NCI-H1436 (cell line): ENCODE data around the gene MZF1.
"Not testable (repeated sequence)": the region's sequence is repeated elsewhere in the genome, so short reads cannot be mapped to it uniquely, and the experiment has no call there.

Experiments used
- DNase-seq: peaks from one replicate; lab custom pipeline; 2025; lab: John Stamatoyannopoulos, UW

MZF1 gene

GRCh38 chr19:58539169-58539559, 34.0 kb downstream of the MZF1 start:
- not testable (repeated sequence) for DNase-seq

- peak; percentile 90 for DNase-seq
Observed at GRCh38 chr19:58538257-58539168, 34.6 kb downstream of the MZF1 start.

GRCh38 chr19:58536852-58537798, 36.0 kb downstream of the MZF1 start:
- no peak for DNase-seq

- no peak for DNase-seq
Observed at GRCh38 chr19:58535857-58536256, 37.3 kb downstream of the MZF1 start.

GRCh38 chr19:58531034-58531840, 41.9 kb downstream of the MZF1 start:
- no peak for DNase-seq

GRCh38 chr19:58529405-58529804, 43.7 kb downstream of the MZF1 start:
- DNase-seq = no peak

- DNase-seq = no peak
Observed at GRCh38 chr19:58522709-58523108, 50.4 kb downstream of the MZF1 start.

GRCh38 chr19:58521651-58522050, 51.5 kb downstream of the MZF1 start:
- no peak for DNase-seq

- DNase-seq = no peak
Observed at GRCh38 chr19:58520257-58520599, 52.9 kb downstream of the MZF1 start.

GRCh38 chr19:58519355-58520256, 53.5 kb downstream of the MZF1 start, which contains the start of gene ZBTB45:
ZBTB45 (minus strand) TSS chr19:58519810; CDS start chr19:58517673, 2,137 bp downstream.
- peak; percentile 96 for DNase-seq

GRCh38 chr19:58519087-58519354, 54.1 kb downstream of the MZF1 start:
- DNase-seq = peak; percentile 74

- DNase-seq = no peak
Observed at GRCh38 chr19:58518256-58519086, 54.7 kb downstream of the MZF1 start.

GRCh38 chr19:58516964-58517833, 55.9 kb downstream of the MZF1 start:
- DNase-seq = no peak

- no peak for DNase-seq
Observed at GRCh38 chr19:58516246-58516836, 56.8 kb downstream of the MZF1 start.

- no peak for DNase-seq
Observed at GRCh38 chr19:58515259-58515658, 57.9 kb downstream of the MZF1 start.

- no peak for DNase-seq
Observed at GRCh38 chr19:58514564-58515022, 58.5 kb downstream of the MZF1 start.

GRCh38 chr19:58513694-58514563, 59.2 kb downstream of the MZF1 start:
- peak; percentile 95 for DNase-seq
